ENCODE data around the gene LHFPL3. TPM values are rescaled to one million over a fixed set of nuclear protein-coding genes. Genes with fewer than 3 reads are reported as not detected.

The LHFPL3 gene
- total RNA-seq, 1 experiment from 2014 or later = not detected

DNA sequence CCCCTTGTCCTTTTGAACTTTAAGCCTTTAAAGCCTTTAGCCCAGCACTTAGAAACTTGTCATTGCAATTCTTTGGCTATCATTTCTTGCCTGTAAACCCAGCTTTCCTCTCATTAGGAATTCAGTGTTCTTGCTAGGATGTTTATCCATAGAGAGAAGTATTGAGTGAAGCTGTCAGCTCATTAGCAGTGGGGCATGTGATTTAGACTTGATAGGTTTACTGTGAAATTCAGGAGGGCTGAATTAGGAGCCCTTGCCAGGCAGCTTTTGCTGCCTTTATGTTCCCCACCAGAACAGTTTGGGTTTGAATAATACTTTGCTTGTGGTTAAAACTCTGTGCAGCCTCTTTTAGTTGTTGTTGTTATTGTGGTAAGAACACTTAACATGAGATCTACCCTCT lies 39.5 kb downstream of the LHFPL3 start:
- Histone ChIP-seq H3K9me3 (ENCODE audit: control insufficient read depth, low read depth, low read length) (no peaks in the 10 kb centered on the region), H2BK15ac (ENCODE audit: low read depth, low read length) (no peak overlapping the region), H3K4ac (ENCODE audit: low read depth, low read length) (no peak overlapping the region), H2AFZ (ENCODE audit: low read length) (no peak overlapping the region), H3K27me3 (ENCODE audit: insufficient read depth, low read length) (no peaks in the 10 kb centered on the region), H3K27ac (ENCODE audit: insufficient read length, low read depth, low read length) (no peak overlapping the region), H3K9ac (ENCODE audit: extremely low read depth, insufficient read length, low read length) (no peak overlapping the region), H3K23me2 (ENCODE audit: insufficient read length, low read depth, low read length, poor library complexity, severe bottlenecking) (no peaks in the 10 kb centered on the region), H3K56ac (ENCODE audit: insufficient read length, low read depth, low read length) (no peak overlapping the region), H2BK120ac (ENCODE audit: low read depth, low read length, poor library complexity, severe bottlenecking) (no peak overlapping the region), H2BK5ac (ENCODE audit: insufficient read length, low read length) (no peak overlapping the region), H4K20me1 (ENCODE audit: control insufficient read depth, insufficient read depth, insufficient read length) (no peaks in the 10 kb centered on the region), H3K4me2 (ENCODE audit: insufficient read depth, insufficient read length, low read length) (no peak overlapping the region), H3K14ac (ENCODE audit: insufficient read depth, low read length) (no peak overlapping the region), H3K4me1 (ENCODE audit: insufficient read depth, low read length) (peaks cover 2% of the 10 kb centered on the region; the same call in 1 of the 2 replicates), H3K23ac (ENCODE audit: insufficient read length, low read depth, low read length) (no peak overlapping the region), H2BK20ac (ENCODE audit: low read depth, low read length, poor library complexity, severe bottlenecking) (no peak overlapping the region), H2AK5ac (ENCODE audit: insufficient read length, low read length) (no peak overlapping the region), H4K5ac (ENCODE audit: insufficient read length, low read depth, low read length) (no peak overlapping the region), H3K79me1 (ENCODE audit: insufficient read depth, low read depth, low read length, poor library complexity, severe bottlenecking) (no peaks in the 10 kb centered on the region), H2BK12ac (ENCODE audit: insufficient read length, low read depth, low read length) (no peak overlapping the region), H3K79me2 (ENCODE audit: insufficient read depth, low read length) (no peaks in the 10 kb centered on the region), H3K18ac (ENCODE audit: insufficient read length, low read depth, low read length) (no peak overlapping the region), H3T11ph (ENCODE audit: low read length) (no peak overlapping the region), H4K8ac (replicated peaks; ENCODE audit: insufficient read length, low read depth, low read length) (no peak overlapping the region), H4K91ac (ENCODE audit: insufficient read length, low read depth, low read length) (no peak overlapping the region)
- H3K36me3 Mint-ChIP-seq (ENCODE audit: insufficient read depth in 1 of 3, low read depth in 3 of 3) = peaks cover 0 to 5% (median 0%) of the 10 kb centered on the region in 3 experiments; a peak in 1 of 7 replicates
- H3K4me3 Mint-ChIP-seq = no peak overlapping the region
- DNase-seq = no peak
- H3K27ac Mint-ChIP-seq = no peak overlapping the region
- TF ChIP-seq, protein P1, sequence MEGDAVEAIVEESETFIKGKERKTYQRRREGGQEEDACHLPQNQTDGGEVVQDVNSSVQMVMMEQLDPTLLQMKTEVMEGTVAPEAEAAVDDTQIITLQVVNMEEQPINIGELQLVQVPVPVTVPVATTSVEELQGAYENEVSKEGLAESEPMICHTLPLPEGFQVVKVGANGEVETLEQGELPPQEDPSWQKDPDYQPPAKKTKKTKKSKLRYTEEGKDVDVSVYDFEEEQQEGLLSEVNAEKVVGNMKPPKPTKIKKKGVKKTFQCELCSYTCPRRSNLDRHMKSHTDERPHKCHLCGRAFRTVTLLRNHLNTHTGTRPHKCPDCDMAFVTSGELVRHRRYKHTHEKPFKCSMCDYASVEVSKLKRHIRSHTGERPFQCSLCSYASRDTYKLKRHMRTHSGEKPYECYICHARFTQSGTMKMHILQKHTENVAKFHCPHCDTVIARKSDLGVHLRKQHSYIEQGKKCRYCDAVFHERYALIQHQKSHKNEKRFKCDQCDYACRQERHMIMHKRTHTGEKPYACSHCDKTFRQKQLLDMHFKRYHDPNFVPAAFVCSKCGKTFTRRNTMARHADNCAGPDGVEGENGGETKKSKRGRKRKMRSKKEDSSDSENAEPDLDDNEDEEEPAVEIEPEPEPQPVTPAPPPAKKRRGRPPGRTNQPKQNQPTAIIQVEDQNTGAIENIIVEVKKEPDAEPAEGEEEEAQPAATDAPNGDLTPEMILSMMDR (conservative IDR thresholded peaks at IDR 0.05) = no peak
- no peaks in the 10 kb centered on the region for H3K9me3 Mint-ChIP-seq
- peaks cover 2% of the 10 kb centered on the region; the same call in 1 of the 2 replicates for H3K27me3 Mint-ChIP-seq (ENCODE audit: low read depth)
- H3K4me1 Mint-ChIP-seq = peaks cover 13 to 23% of the 10 kb centered on the region in 2 experiments
